AG04450 (cell line): ENCODE results near the gene CNTNAP2. TPM values are rescaled to one million over a fixed set of nuclear protein-coding genes. Genes with fewer than 3 reads are reported as not detected.

ENCODE experiments used
- CTCF ChIA-PET: fragments of 300-600, 350-600 bp; formaldehyde crosslinking; extraction: SDS; loops from one replicate; lab custom pipeline; 2022; ENCODE audit warnings: antibody characterized with exemption, inconsistent platforms; lab: Charles Lee
- POLR2A ChIA-PET: fragments of 350-600 bp; formaldehyde crosslinking; extraction: SDS; loops from one replicate; lab custom pipeline; 2021; ENCODE audit warnings: antibody characterized with exemption, inconsistent platforms; lab: Yijun Ruan, JAX
- DNase-seq: peaks from one replicate; pipeline ENCODE4 v3.0.0-alpha.2; 2011; ENCODE audit warnings: low read depth, low spot score
- H3K27ac ChIP-seq: one replicate; pipeline ENCODE4 v1.5.1; 2012; ENCODE audit warnings: low read depth, low read length, control low read depth
- H3K27me3 ChIP-seq: one replicate; pipeline ENCODE4 v1.6.0; 2012; ENCODE audit warnings: low read length; ENCODE audit not compliant: control insufficient read depth, insufficient read depth
- H3K4me3 ChIP-seq: 2 replicates; pipeline ENCODE4 v1.5.1; 2011; ENCODE audit warnings: mild to moderate bottlenecking, low read depth, low read length, control low read depth
- H3K9me3 ChIP-seq: 2 replicates; pipeline ENCODE4 v1.5.1; 2012; ENCODE audit warnings: low read length; ENCODE audit not compliant: control insufficient read depth, insufficient read depth
- polyA plus RNA-seq: library from polyadenylated mRNA; depleted of rRNA; stranded (reverse); fragments of >200 nt; gene quantifications from 2 replicates; pipeline ENCODE4 v1.2.3, GENCODE V29; 2011
- TF ChIP-seq, protein P1 (sequence below): IDR thresholded peaks from 2 replicates; pipeline ENCODE4 v1.5.1; 2011; ENCODE audit warnings: low read depth, low read length, control low read depth, inconsistent platforms

Gene CNTNAP2
- polyA plus RNA-seq, 1 experiment, result not detected

DNA sequence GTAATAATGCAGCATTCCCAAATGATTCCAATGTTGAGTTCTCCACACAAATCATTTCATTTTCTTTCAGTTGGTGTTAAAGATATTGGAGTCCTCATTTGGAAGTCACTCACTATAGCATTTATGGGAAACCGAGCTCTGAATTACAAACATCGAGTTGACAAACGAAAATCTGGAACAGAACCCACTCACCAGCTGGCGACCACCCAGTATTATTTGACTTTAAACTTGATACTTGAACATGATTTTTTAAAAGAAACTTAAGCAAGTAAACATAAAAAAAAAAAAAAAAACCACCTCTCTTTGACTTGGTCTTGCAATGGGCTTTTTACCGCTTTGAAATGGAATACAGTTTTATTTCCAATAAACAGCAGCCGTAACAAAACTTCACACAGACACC lies 1897.4 kb downstream of the CNTNAP2 start:
- ChIA-PET CTCF (no interaction called here), POLR2A (no interaction called here)
- no peak for DNase-seq
- H3K27ac ChIP-seq, result no peak overlapping the region
- TF ChIP-seq, protein P1, sequence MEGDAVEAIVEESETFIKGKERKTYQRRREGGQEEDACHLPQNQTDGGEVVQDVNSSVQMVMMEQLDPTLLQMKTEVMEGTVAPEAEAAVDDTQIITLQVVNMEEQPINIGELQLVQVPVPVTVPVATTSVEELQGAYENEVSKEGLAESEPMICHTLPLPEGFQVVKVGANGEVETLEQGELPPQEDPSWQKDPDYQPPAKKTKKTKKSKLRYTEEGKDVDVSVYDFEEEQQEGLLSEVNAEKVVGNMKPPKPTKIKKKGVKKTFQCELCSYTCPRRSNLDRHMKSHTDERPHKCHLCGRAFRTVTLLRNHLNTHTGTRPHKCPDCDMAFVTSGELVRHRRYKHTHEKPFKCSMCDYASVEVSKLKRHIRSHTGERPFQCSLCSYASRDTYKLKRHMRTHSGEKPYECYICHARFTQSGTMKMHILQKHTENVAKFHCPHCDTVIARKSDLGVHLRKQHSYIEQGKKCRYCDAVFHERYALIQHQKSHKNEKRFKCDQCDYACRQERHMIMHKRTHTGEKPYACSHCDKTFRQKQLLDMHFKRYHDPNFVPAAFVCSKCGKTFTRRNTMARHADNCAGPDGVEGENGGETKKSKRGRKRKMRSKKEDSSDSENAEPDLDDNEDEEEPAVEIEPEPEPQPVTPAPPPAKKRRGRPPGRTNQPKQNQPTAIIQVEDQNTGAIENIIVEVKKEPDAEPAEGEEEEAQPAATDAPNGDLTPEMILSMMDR, result no peak
- no peak overlapping the region for H3K4me3 ChIP-seq
- peaks cover 8% of the 10 kb centered on the region; the same call in 1 of the 2 replicates for H3K9me3 ChIP-seq
- no peaks in the 10 kb centered on the region for H3K27me3 ChIP-seq

DNA sequence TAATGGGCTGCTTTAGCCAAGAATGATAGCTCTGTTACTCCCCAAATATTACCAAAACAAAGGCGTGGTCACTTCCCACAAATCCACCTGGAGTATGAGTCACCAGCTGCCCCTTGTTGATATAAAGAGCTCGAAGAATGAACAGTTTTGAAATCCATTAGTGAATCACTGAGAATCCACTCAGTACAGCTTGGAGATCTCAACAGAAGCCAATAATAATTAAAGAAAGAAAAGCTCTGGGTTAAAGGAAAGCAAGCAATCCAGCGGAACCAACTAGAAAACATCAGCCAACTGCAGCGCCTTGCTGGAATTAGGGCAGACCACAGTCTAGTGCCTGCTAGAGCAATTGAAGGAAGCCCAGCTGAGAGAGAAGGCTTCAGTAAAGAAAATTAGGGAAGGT lies 1897.9 kb downstream of the CNTNAP2 start:
- Histone ChIP-seq H3K4me3 (no peak overlapping the region), H3K27ac (no peak overlapping the region), H3K27me3 (no peaks in the 10 kb centered on the region), H3K9me3 (peaks cover 8% of the 10 kb centered on the region; the same call in 1 of the 2 replicates)
- no peak for DNase-seq
- TF ChIP-seq, protein P1, result no peak
- POLR2A ChIA-PET, result no interaction called here
- CTCF ChIA-PET, result no interaction called here

DNA sequence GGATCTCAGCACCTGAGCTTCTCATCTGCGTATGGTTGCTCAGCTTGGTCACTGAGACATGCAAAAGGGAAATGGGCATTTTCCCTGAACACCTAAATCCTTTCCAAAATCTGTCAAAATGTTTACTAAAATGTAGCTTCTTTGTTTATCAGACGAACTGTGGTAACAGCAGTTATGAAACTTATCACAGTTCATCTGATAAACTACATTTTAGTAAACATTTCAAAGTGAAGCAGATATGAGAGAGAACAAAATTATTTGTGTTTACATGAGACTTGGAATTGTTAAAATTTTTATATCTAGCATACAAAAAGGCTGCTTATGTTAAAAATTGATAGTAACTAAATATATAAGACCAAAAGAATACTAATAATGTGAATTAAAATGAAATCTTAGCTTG lies 1900.5 kb downstream of the CNTNAP2 start:
- Histone ChIP-seq H3K27ac (no peak overlapping the region), H3K27me3 (no peaks in the 10 kb centered on the region), H3K9me3 (peaks cover 14% of the 10 kb centered on the region), H3K4me3 (no peak overlapping the region)
- TF ChIP-seq, protein P1, result no peak
- no peak for DNase-seq
- POLR2A ChIA-PET, result no interaction called here
- CTCF ChIA-PET, result no interaction called here

DNA sequence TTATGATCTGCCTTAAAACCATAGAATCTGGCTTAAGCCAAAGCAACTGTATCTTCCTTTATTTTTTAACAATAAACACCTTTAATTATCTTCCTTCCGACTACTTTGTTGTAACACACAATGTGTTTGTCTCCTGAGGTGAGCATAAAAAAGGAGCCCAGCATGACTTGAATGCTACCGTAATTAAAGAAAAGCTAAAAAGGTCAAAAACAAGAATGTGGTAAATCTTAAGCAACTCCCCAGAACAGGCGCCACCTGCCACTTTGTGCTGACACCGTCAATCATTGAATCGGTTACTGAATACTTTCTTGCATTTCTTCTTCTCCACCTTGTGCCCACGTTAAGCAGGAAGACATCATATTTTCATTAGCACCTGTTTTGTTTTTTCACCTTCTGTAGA lies 1904.1 kb downstream of the CNTNAP2 start:
- ChIA-PET CTCF (no interaction called here), POLR2A (no interaction called here)
- no peak for DNase-seq
- H3K4me3 ChIP-seq, result no peak overlapping the region
- no peak overlapping the region for H3K27ac ChIP-seq
- H3K9me3 ChIP-seq, result peaks cover 23% of the 10 kb centered on the region
- TF ChIP-seq, protein P1, result no peak
- H3K27me3 ChIP-seq, result no peaks in the 10 kb centered on the region

DNA sequence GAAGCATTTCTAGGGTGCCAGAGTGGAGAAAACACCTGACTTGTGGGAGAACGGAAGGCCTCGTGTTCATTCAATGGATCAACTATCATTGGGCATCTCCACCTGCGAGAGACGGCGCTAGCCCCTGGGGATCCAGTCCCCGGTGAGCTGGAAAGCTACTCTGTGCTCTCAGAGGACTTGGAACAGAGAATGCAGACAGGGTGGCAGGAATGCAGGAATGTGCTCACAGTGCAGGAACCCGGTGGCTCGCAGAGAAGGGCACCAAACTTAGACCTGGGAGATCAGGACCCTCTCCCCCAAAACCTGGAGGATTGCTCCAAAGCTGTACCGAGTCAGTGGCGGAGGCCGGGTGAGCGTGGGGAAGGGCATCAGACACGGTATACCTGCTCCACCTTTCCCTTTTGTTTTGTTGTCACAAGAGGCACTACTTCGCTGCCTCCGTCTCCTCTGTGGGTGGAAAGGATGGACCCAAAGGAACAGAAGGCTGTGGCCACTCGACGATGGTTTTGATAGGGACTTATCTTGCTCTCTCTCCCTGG lies 1905.0 kb downstream of the CNTNAP2 start:
- DNase-seq, result no peak
- no peak overlapping the region for H3K27ac ChIP-seq
- ChIA-PET POLR2A (no interaction called here), CTCF (no interaction called here)
- peaks cover 23% of the 10 kb centered on the region for H3K9me3 ChIP-seq
- no peaks in the 10 kb centered on the region for H3K27me3 ChIP-seq
- no peak overlapping the region for H3K4me3 ChIP-seq
- TF ChIP-seq, protein P1, result no peak
